Astrocyte of the spinal cord (primary cell): ENCODE measurements around the gene NRP2.

Experiments
- DNase-seq: peaks from one replicate; pipeline ENCODE4 v3.0.0; 2011; ENCODE audit warnings: low read depth, low spot score
- H3K4me3 ChIP-seq: 2 replicates; pipeline ENCODE4 v1.5.1; 2011; ENCODE audit warnings: low read depth, mild to moderate bottlenecking, low read length, moderate library complexity
- in situ Hi-C: cut with HindIII; loops from 2 replicates; pipeline ENCODE4 v1.10.0; 2017; ENCODE audit warnings: low sequenced_read_pairs
- TF ChIP-seq, protein P1 (sequence below): IDR thresholded peaks from 2 replicates; pipeline ENCODE4 v1.5.1; 2012; ENCODE audit warnings: low read depth, mild to moderate bottlenecking, low read length, inconsistent platforms

The NRP2 gene

DNA sequence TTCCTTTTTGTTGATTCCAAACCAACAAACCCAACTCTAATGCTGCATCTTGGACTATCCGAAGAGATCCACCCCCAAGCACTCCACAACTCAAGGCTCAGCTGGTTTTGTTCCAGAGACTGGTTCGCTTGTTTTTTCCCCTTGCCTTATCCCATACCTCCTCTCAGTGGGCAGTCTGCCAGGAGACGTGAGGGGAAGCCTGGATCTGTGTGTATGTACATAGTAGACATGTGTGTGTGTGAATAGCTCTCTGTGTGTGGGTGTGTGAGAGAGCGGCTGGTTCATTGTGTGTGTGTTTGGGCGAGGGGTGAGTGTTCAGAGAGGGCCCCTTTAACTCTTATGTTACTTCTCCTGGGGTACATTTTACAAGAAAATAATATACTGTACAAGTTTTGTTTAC lies 94.4 kb downstream of the NRP2 start:
- TF ChIP-seq, protein P1, sequence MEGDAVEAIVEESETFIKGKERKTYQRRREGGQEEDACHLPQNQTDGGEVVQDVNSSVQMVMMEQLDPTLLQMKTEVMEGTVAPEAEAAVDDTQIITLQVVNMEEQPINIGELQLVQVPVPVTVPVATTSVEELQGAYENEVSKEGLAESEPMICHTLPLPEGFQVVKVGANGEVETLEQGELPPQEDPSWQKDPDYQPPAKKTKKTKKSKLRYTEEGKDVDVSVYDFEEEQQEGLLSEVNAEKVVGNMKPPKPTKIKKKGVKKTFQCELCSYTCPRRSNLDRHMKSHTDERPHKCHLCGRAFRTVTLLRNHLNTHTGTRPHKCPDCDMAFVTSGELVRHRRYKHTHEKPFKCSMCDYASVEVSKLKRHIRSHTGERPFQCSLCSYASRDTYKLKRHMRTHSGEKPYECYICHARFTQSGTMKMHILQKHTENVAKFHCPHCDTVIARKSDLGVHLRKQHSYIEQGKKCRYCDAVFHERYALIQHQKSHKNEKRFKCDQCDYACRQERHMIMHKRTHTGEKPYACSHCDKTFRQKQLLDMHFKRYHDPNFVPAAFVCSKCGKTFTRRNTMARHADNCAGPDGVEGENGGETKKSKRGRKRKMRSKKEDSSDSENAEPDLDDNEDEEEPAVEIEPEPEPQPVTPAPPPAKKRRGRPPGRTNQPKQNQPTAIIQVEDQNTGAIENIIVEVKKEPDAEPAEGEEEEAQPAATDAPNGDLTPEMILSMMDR: no peak
- DNase-seq: no peak
- in situ Hi-C loops: no loop called here
- H3K4me3 ChIP-seq: no peak overlapping the region

DNA sequence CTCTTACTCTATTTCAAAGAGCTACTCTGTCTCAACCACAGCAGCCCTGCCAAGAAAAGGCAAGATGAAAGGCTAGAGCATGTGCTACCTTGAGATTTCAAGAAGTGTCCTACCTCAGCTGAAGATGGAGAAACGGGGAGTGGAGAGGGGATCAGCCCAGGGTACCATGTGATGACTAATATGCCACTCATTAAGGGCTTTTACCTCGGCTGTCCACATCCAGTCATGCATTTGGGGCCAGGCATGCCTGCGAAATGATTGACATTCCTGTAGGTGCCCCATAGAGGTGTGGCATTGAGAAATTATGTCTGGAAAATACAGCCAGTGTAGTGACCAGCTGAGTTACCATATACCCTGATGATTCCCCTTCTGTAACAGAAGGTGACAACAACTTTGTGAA lies 96.1 kb downstream of the NRP2 start:
- in situ Hi-C loops: no loop called here
- no peak for DNase-seq
- TF ChIP-seq, protein P1: no peak
- no peak overlapping the region for H3K4me3 ChIP-seq

DNA sequence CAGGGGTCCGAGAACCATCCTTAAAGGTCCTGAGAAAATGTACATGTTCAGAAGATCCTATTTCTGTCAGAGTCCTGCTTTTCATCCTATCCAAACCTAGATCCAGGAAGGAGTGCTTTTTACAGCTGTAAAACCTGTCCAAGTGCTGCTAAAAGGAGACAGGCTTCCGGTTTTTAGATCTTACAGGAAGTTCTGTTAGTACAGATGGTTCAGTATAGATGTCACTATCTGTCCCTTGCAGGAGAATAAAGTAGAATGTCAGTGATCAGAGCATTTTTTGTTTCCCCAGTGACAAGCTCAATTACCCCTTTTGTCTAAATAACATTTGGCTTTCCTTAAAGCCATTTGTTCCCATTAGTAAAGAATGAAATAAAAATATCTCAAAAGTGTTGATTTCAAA lies 98.3 kb downstream of the NRP2 start:
- no peak for DNase-seq
- H3K4me3 ChIP-seq: no peak overlapping the region
- TF ChIP-seq, protein P1: no peak
- in situ Hi-C loops: no loop called here

DNA sequence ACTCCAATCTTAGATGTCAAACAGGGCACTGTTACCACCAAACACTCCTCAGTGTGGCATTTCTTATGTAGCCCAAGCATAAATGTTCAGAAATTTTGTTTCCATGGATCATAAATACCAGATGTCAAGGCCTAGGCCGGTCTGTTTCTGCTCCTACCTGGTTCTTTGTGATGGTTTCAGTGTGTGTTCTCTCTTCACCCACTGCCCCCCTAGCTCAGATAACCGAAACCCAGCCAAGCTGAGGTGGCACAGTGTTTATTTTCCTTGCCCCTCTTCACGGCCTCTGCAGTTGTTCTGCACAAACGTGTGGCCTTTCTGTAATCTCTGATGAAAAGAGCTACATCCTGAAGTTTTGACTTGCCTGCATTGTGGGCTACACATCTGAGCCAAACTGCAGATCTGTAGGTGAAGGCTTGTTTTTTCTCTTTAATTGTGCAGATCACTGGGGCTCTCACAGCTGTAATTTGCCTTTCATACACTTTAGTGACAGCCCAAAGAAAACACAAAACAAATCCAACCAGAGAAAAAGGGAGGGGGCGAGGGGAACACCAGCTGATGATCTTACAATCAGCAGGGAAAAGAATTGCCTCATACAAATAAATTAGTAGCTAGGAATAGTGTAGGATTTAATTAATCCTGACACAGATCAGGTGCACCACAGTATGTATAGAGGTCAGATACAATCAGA lies 99.1 kb downstream of the NRP2 start:
- TF ChIP-seq, protein P1: no peak
- in situ Hi-C loops: no loop called here
- H3K4me3 ChIP-seq: no peak overlapping the region
- DNase-seq: no peak

DNA sequence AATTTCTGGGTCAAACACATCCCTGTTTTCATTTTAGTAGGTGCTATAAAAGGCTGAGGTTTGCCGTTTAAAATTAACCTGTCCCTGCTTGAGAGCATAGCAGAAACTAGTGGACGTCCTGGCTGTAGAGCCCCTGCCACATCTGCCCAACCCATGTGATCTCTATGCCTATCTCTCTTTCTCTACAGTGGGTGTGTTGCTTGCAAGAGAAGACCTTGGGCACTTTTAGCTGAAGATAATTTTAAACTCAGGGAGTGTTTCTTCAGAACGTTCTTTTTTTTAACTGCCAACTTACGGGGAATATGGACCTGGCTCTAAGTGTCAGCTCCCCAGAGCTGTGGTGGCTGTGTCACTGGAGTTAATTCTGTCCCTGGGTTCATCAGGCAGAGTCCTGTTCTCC lies 100.6 kb downstream of the NRP2 start:
- TF ChIP-seq, protein P1: no peak
- in situ Hi-C loops: no loop called here

DNA sequence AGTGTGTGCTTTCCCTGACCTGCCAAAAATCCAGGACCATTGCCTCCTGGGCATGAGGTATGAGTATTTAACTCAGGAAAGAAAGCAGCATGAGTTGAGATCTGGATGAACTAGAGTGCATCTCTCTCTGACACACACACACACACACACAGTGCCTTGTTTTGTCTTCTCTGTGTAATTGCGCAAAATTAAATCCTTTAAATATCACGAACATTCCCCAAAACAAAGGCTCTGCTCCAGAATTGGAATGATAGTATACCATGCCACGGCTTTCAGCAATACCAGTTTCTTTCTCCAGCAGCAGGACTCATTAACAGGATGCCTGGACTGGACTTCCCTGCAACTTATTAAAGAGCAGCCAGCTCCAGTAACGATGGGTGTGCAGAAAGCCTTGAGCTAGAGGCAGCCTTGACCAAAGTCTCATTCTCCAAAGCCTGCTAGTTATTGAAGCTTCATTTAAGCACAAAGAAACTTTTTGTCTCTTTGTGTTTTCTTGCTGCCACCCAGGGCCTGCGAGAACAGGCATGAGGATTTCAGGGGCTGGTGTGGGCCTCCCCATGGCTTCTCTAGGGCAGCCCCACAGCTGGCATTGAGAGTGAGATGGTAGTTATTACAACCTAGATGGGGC lies 101.7 kb downstream of the NRP2 start:
- in situ Hi-C loops: no loop called here
- H3K4me3 ChIP-seq: no peak overlapping the region
- TF ChIP-seq, protein P1: no peak
- no peak for DNase-seq

More for the DNA sequence above, 100.6 kb downstream of the NRP2 start:
- H3K4me3 ChIP-seq: no peak overlapping the region
- no peak for DNase-seq
